Activated T-cell treated with anti-CD3 and anti-CD28 coated beads, Interleukin-2, amount 50 U/mL, for 72 hours (primary cell): Measurements from ENCODE around the gene CAMKMT. TPM values are rescaled to one million over a fixed set of nuclear protein-coding genes. Genes with fewer than 3 reads are reported as not detected.
A peak's percentile ranks its signal among the peaks of the same experiment; 100 is the strongest.

Experiments used
- ATAC-seq, 2 donors: fragments of 150-1000 bp; cut with Tn5 transposase; replicated peaks in 1 of 2; 2 replicates each; pipeline ENCODE4 v1.10.0; 2021; ENCODE audit warnings: moderate library complexity in 2 of 2, mild to moderate bottlenecking in 1 of 2
- DNase-seq, 2 donors: peaks; one replicate each; pipeline ENCODE4 v3.0.0; 2021 to 2022; ENCODE audit warnings: mixed read lengths in 1 of 2
- H3K27ac Mint-ChIP-seq: one replicate; pipeline ENCODE4 v1.8.0; 2022; ENCODE audit warnings: mild to moderate bottlenecking, moderate library complexity, mixed read lengths
- H3K27me3 Mint-ChIP-seq: one replicate; pipeline ENCODE4 v1.8.0; 2022; ENCODE audit warnings: low read depth, mixed read lengths
- H3K36me3 Mint-ChIP-seq, 2 donors: one replicate each; pipeline ENCODE4 v1.8.0; 2022; ENCODE audit warnings: mixed read lengths in 2 of 2, mild to moderate bottlenecking in 1 of 2; ENCODE audit not compliant: insufficient read depth in 2 of 2
- H3K4me1 Mint-ChIP-seq: one replicate; pipeline ENCODE4 v1.8.0; 2022; ENCODE audit warnings: low read depth, mixed read lengths
- H3K4me3 Mint-ChIP-seq, 2 donors: one replicate each; pipeline ENCODE4 v1.8.0; 2022; ENCODE audit warnings: mild to moderate bottlenecking in 2 of 2, mixed read lengths in 2 of 2, moderate library complexity in 2 of 2
- H3K9me3 Mint-ChIP-seq, 2 donors: one replicate each; pipeline ENCODE4 v1.8.0; 2022; ENCODE audit warnings: mixed read lengths in 2 of 2
- total RNA-seq, 2 donors: library from RNA; stranded (reverse); gene quantifications; one replicate each; pipeline ENCODE4 v1.2.3, GENCODE V29; 2022

Gene CAMKMT
- total RNA-seq, 2 donors from 2014 or later, result 26.1 to 26.5 TPM

GRCh38 chr2:44616667-44617155 lies 255.0 kb downstream of the CAMKMT start:
- no peak for DNase-seq
- H3K4me3 Mint-ChIP-seq, result no peak overlapping the region

GRCh38 chr2:44618251-44619023 lies 256.7 kb downstream of the CAMKMT start:
- Mint-ChIP-seq H3K4me3 (no peak overlapping the region), H3K4me1 (peaks cover 13% of the 10 kb centered on the region), H3K9me3 (peaks cover 0 to 4% of the 10 kb centered on the region in 2 donors), H3K27ac (no peak overlapping the region), H3K36me3 (no peaks in the 10 kb centered on the region), H3K27me3 (no peaks in the 10 kb centered on the region)
- DNase-seq, result no peak
- no peak for ATAC-seq

More at GRCh38 chr2:44616667-44617155, 255.0 kb downstream of the CAMKMT start:
- peak; percentile 92 to 97 for ATAC-seq
- no peaks in the 10 kb centered on the region for H3K27me3 Mint-ChIP-seq
- H3K36me3 Mint-ChIP-seq, result no peaks in the 10 kb centered on the region
- peaks cover 13% of the 10 kb centered on the region for H3K4me1 Mint-ChIP-seq
- H3K27ac Mint-ChIP-seq, result no peak overlapping the region
- peaks cover 0 to 2% of the 10 kb centered on the region in 2 donors for H3K9me3 Mint-ChIP-seq

GRCh38 chr2:44620189-44620990 lies 258.6 kb downstream of the CAMKMT start:
- Mint-ChIP-seq H3K27me3 (no peaks in the 10 kb centered on the region), H3K27ac (no peak overlapping the region)

GRCh38 chr2:44623622-44624351 lies 262.0 kb downstream of the CAMKMT start:
- no peaks in the 10 kb centered on the region for H3K27me3 Mint-ChIP-seq
- no peak for ATAC-seq
- no peaks in the 10 kb centered on the region for H3K4me1 Mint-ChIP-seq
- H3K36me3 Mint-ChIP-seq, result no peaks in the 10 kb centered on the region
- H3K27ac Mint-ChIP-seq, result no peak overlapping the region
- H3K4me3 Mint-ChIP-seq, result no peak overlapping the region
- peaks cover 0 to 4% of the 10 kb centered on the region in 2 donors for H3K9me3 Mint-ChIP-seq
- no peak for DNase-seq

More at GRCh38 chr2:44620189-44620990, 258.6 kb downstream of the CAMKMT start:
- no peak overlapping the region for H3K4me3 Mint-ChIP-seq
- no peaks in the 10 kb centered on the region for H3K4me1 Mint-ChIP-seq
- no peak for DNase-seq
- H3K9me3 Mint-ChIP-seq, result peaks cover 0 to 4% of the 10 kb centered on the region in 2 donors
- H3K36me3 Mint-ChIP-seq, result no peaks in the 10 kb centered on the region
- no peak for ATAC-seq

GRCh38 chr2:44628297-44628696 lies 266.6 kb downstream of the CAMKMT start:
- H3K27me3 Mint-ChIP-seq, result no peaks in the 10 kb centered on the region
- DNase-seq, result no peak
- peaks cover 2 to 6% of the 10 kb centered on the region in 2 donors for H3K9me3 Mint-ChIP-seq
- no peak overlapping the region for H3K4me3 Mint-ChIP-seq
- peaks cover 3% of the 10 kb centered on the region for H3K4me1 Mint-ChIP-seq
- H3K27ac Mint-ChIP-seq, result no peak overlapping the region
- ATAC-seq, result no peak
- H3K36me3 Mint-ChIP-seq, result peaks cover 2 to 3% of the 10 kb centered on the region in 2 donors

- Mint-ChIP-seq H3K36me3 (peaks cover 3 to 4% of the 10 kb centered on the region in 2 donors), H3K4me3 (no peak overlapping the region), H3K27me3 (no peaks in the 10 kb centered on the region), H3K9me3 (peaks cover 2 to 6% of the 10 kb centered on the region in 2 donors), H3K4me1 (peaks cover 14% of the 10 kb centered on the region), H3K27ac (no peak overlapping the region)
- no peak for ATAC-seq
- no peak for DNase-seq
These were observed 271.4 kb downstream of the CAMKMT start for GRCh38 chr2:44632931-44633689.

GRCh38 chr2:44635725-44636124 lies 274.0 kb downstream of the CAMKMT start:
- DNase-seq (no peak), ATAC-seq (no peak)
- Mint-ChIP-seq H3K4me1 (peaks cover 14% of the 10 kb centered on the region), H3K4me3 (no peak overlapping the region), H3K36me3 (peaks cover 3 to 4% of the 10 kb centered on the region in 2 donors), H3K27ac (no peak overlapping the region), H3K27me3 (no peaks in the 10 kb centered on the region), H3K9me3 (no peaks in the 10 kb centered on the region)

GRCh38 chr2:44638649-44639048 lies 276.9 kb downstream of the CAMKMT start:
- no peaks in the 10 kb centered on the region for H3K9me3 Mint-ChIP-seq

GRCh38 chr2:44639399-44639798 lies 277.7 kb downstream of the CAMKMT start:
- DNase-seq (no peak), ATAC-seq (no peak)
- Mint-ChIP-seq H3K36me3 (no peaks in the 10 kb centered on the region), H3K27me3 (no peaks in the 10 kb centered on the region), H3K4me1 (no peaks in the 10 kb centered on the region), H3K9me3 (no peaks in the 10 kb centered on the region), H3K27ac (no peak overlapping the region), H3K4me3 (no peak overlapping the region)

More at GRCh38 chr2:44638649-44639048, 276.9 kb downstream of the CAMKMT start:
- peaks cover 7% of the 10 kb centered on the region for H3K4me1 Mint-ChIP-seq
- no peak overlapping the region for H3K27ac Mint-ChIP-seq
- ATAC-seq (no peak), DNase-seq (no peak)
- H3K27me3 Mint-ChIP-seq, result no peaks in the 10 kb centered on the region
- no peak overlapping the region for H3K4me3 Mint-ChIP-seq
- no peaks in the 10 kb centered on the region for H3K36me3 Mint-ChIP-seq

GRCh38 chr2:44642123-44642857 lies 280.5 kb downstream of the CAMKMT start:
- H3K27me3 Mint-ChIP-seq, result no peaks in the 10 kb centered on the region
- no peak overlapping the region for H3K4me3 Mint-ChIP-seq

GRCh38 chr2:44645937-44646336 lies 284.2 kb downstream of the CAMKMT start:
- DNase-seq (no peak), ATAC-seq (no peak)
- Mint-ChIP-seq H3K36me3 (no peaks in the 10 kb centered on the region), H3K4me3 (no peak overlapping the region), H3K27me3 (no peaks in the 10 kb centered on the region), H3K27ac (no peak overlapping the region), H3K4me1 (no peaks in the 10 kb centered on the region), H3K9me3 (no peaks in the 10 kb centered on the region)

More at GRCh38 chr2:44642123-44642857, 280.5 kb downstream of the CAMKMT start:
- ATAC-seq (no peak), DNase-seq (no peak)
- no peak overlapping the region for H3K27ac Mint-ChIP-seq
- H3K4me1 Mint-ChIP-seq, result no peaks in the 10 kb centered on the region
- H3K36me3 Mint-ChIP-seq, result no peaks in the 10 kb centered on the region
- no peaks in the 10 kb centered on the region for H3K9me3 Mint-ChIP-seq

GRCh38 chr2:44649381-44649780 lies 287.6 kb downstream of the CAMKMT start:
- H3K27me3 Mint-ChIP-seq, result no peaks in the 10 kb centered on the region
- ATAC-seq (no peak), DNase-seq (no peak)
- H3K4me3 Mint-ChIP-seq, result no peak overlapping the region
- H3K36me3 Mint-ChIP-seq, result no peaks in the 10 kb centered on the region
- no peaks in the 10 kb centered on the region for H3K9me3 Mint-ChIP-seq
- H3K27ac Mint-ChIP-seq, result no peak overlapping the region
- peaks cover 6% of the 10 kb centered on the region for H3K4me1 Mint-ChIP-seq
